GM12878 (cell line): Measurements from ENCODE around the gene PPARA. TPM values are rescaled to one million over a fixed set of nuclear protein-coding genes. Genes with fewer than 3 reads are reported as not detected.

Experiments
- ATAC-seq: fragments of 200-7000 bp; cut with Tn5 transposase; 3 replicates; pipeline ENCODE4 v1.9.1; 2020; ENCODE audit warnings: mild to moderate bottlenecking, moderate library complexity
- BruUV-seq: library from RNA; stranded (reverse); fragments of 400-500 nt; replicated peaks from 2 replicates; lab custom pipeline; 2021; lab: Mats Ljungman, UMichigan
- CTCF ChIA-PET: fragments of 300-600 bp; sonication (Branson Sonifier 250); formaldehyde crosslinking; extraction: SDS; loops from one replicate; lab custom pipeline; 2021; ENCODE audit warnings: inconsistent platforms; lab: Yijun Ruan, JAX
- POLR2A ChIA-PET: fragments of 350-600 bp; formaldehyde crosslinking; extraction: SDS; loops from one replicate; lab custom pipeline; 2021; ENCODE audit warnings: inconsistent platforms; lab: Charles Lee
- RAD21 ChIA-PET: fragments of 300-600 bp; sonication (Branson Sonifier 250); formaldehyde crosslinking; loops from one replicate; lab custom pipeline; 2023; ENCODE audit warnings: antibody characterized with exemption; ENCODE audit not compliant: unreplicated experiment; lab: Charles Lee
- SMC1A ChIA-PET: fragments of 300-600 bp; sonication (Branson Sonifier 250); formaldehyde crosslinking; loops from one replicate; lab custom pipeline; 2023; ENCODE audit not compliant: unreplicated experiment, uncharacterized antibody; lab: Charles Lee
- DNase-seq: peaks from one replicate; pipeline ENCODE4 v3.0.0-alpha.2; 2011; ENCODE audit warnings: low read depth, low spot score
- FAIRE-seq: peaks from 3 replicates; lab custom pipeline; 2011; peaks lifted over from hg19 to GRCh38; lab: Jason Lieb, UNC
- H2AFZ ChIP-seq: 2 replicates; pipeline ENCODE4 v1.6.0; 2011; ENCODE audit warnings: low read depth, low read length, control low read depth; ENCODE audit not compliant: control insufficient read depth
- H3K27ac ChIP-seq: 2 replicates; pipeline ENCODE4 v1.5.1; 2011; ENCODE audit warnings: control low read depth; ENCODE audit not compliant: control insufficient read depth, insufficient read depth
- H3K27me3 ChIP-seq, 2 experiments: replicated peaks in 1 of 2; 2 replicates each; pipeline versions ENCODE4 v1.6.0 to v1.6.1; 2011; ENCODE audit warnings: low read length in 1 of 2; ENCODE audit not compliant: control insufficient read depth in 2 of 2, insufficient read depth in 2 of 2
- H3K36me3 ChIP-seq, 2 experiments: 2 replicates each; pipeline ENCODE4 v1.5.1; 2011; ENCODE audit warnings: low read length in 1 of 2; ENCODE audit not compliant: control insufficient read depth in 2 of 2, insufficient read depth in 2 of 2
- H3K4me1 ChIP-seq: 2 replicates; pipeline ENCODE4 v1.6.1; 2011; ENCODE audit warnings: mild to moderate bottlenecking, low read length, moderate library complexity, mixed read lengths; ENCODE audit not compliant: control insufficient read depth, insufficient read depth
- H3K4me2 ChIP-seq: 2 replicates; pipeline ENCODE4 v1.6.0; 2011; ENCODE audit warnings: control low read depth; ENCODE audit not compliant: control insufficient read depth, insufficient read depth
- H3K4me3 ChIP-seq: fragments of 200-600 bp; sonication (generic); 2 replicates; pipeline ENCODE4 v1.5.1; 2016
- H3K79me2 ChIP-seq: 2 replicates; pipeline ENCODE4 v1.6.0; 2011; ENCODE audit warnings: low read length; ENCODE audit not compliant: control insufficient read depth, insufficient read depth
- H3K9ac ChIP-seq: 2 replicates; pipeline ENCODE4 v1.8.0; 2011; ENCODE audit warnings: low read length, control low read depth, mixed read lengths; ENCODE audit not compliant: control insufficient read depth, insufficient read depth
- H3K9me3 ChIP-seq: replicated peaks from 3 replicates; pipeline ENCODE4 v1.5.1; 2011; ENCODE audit warnings: mild to moderate bottlenecking, low read length; ENCODE audit not compliant: control insufficient read depth, insufficient read depth
- H4K20me1 ChIP-seq: 2 replicates; pipeline ENCODE4 v1.6.0; 2011; ENCODE audit not compliant: control insufficient read depth, insufficient read depth
- EP300 ChIP-seq, 2 experiments: fragments of 150-350 bp in 1 of 2; IDR thresholded peaks; 2 replicates each; pipeline ENCODE4 v1.6.1; 2011 to 2012; ENCODE audit warnings: low read depth in 2 of 2, low read length in 2 of 2, borderline replicate concordance in 1 of 2, improper control_type of control experiment in 1 of 2, inconsistent platforms in 1 of 2; ENCODE audit not compliant: control insufficient read depth in 1 of 2
- EZH2 ChIP-seq: IDR thresholded peaks from 2 replicates; pipeline ENCODE4 v1.6.1; 2012; ENCODE audit warnings: low read depth, mild to moderate bottlenecking, control low read depth, inconsistent platforms, low read length, borderline replicate concordance; ENCODE audit not compliant: control insufficient read depth
- FOXM1 ChIP-seq: IDR thresholded peaks from 2 replicates; pipeline ENCODE4 v1.6.1; 2012; ENCODE audit warnings: low read depth, mild to moderate bottlenecking, inconsistent platforms, low read length, moderate library complexity
- IKZF1 ChIP-seq: fragments of 450-650 bp; conservative IDR thresholded peaks from 2 replicates; pipeline ENCODE4 v1.6.1; 2017; ENCODE audit warnings: antibody characterized with exemption, mild to moderate bottlenecking
- JUNB ChIP-seq: IDR thresholded peaks from 2 replicates; pipeline ENCODE4 v1.6.1; 2016; ENCODE audit warnings: antibody characterized with exemption, mild to moderate bottlenecking
- KLF5 ChIP-seq: fragments of 450-650 bp; IDR thresholded peaks from 2 replicates; pipeline ENCODE4 v1.6.1; 2014; ENCODE audit warnings: mild to moderate bottlenecking; ENCODE audit not compliant: partially characterized antibody
- MTA2 ChIP-seq: fragments of 450-650 bp; IDR thresholded peaks from 2 replicates; pipeline ENCODE4 v1.6.1; 2016; ENCODE audit warnings: low read depth, mild to moderate bottlenecking, moderate library complexity
- MXI1 ChIP-seq: fragments of 150-350 bp; IDR thresholded peaks from 2 replicates; pipeline ENCODE4 v1.6.1; 2011; ENCODE audit warnings: low read depth, mild to moderate bottlenecking, inconsistent platforms, low read length, improper control_type of control experiment
- MYC ChIP-seq: IDR thresholded peaks from 2 replicates; pipeline ENCODE4 v1.6.1; 2011; ENCODE audit warnings: mild to moderate bottlenecking, low read length, moderate library complexity, inconsistent platforms; ENCODE audit not compliant: insufficient read depth, insufficient replicate concordance, insufficient read length, severe bottlenecking
- NR2C1 ChIP-seq: fragments of 450-650 bp; IDR thresholded peaks from 2 replicates; pipeline ENCODE4 v1.6.1; 2017; ENCODE audit warnings: antibody characterized with exemption, mild to moderate bottlenecking, moderate library complexity
- RBBP5 ChIP-seq: fragments of 200-600 bp; sonication (generic); conservative IDR thresholded peaks from 2 replicates; pipeline ENCODE4 v1.6.1; 2016
- RCOR1 ChIP-seq: conservative IDR thresholded peaks from 2 replicates; pipeline ENCODE4 v1.6.1; 2012; ENCODE audit warnings: low read depth, low read length, improper control_type of control experiment
- RFX5 ChIP-seq: IDR thresholded peaks from 2 replicates; pipeline ENCODE4 v1.6.1; 2011; ENCODE audit warnings: low read depth, low read length, improper control_type of control experiment
- SMARCA5 ChIP-seq: fragments of 450-650 bp; IDR thresholded peaks from 2 replicates; pipeline ENCODE4 v1.6.1; 2017; ENCODE audit warnings: mild to moderate bottlenecking
- USF2 ChIP-seq: IDR thresholded peaks from 2 replicates; pipeline ENCODE4 v1.6.1; 2011; ENCODE audit warnings: low read depth, low read length, improper control_type of control experiment, borderline replicate concordance
- ZBTB33 ChIP-seq: fragments of 450-650 bp; IDR thresholded peaks from 2 replicates; pipeline ENCODE4 v1.6.1; 2017; ENCODE audit warnings: mild to moderate bottlenecking
- WGBS: methylation state at CpG from one replicate; pipeline ENCODE4 v1.1.6; 2016; ENCODE audit warnings: low lambda C conversion rate; ENCODE audit not compliant: insufficient replicate concordance, insufficient coverage; ENCODE audit errors: missing lambda C conversion rate; 5-methylcytosine and 5-hydroxymethylcytosine counted together
- in situ Hi-C: fragments of 300-500 bp; cut with MboI; formaldehyde crosslinking; loops from 9 replicates; pipeline ENCODE4 v1.14.3; 2018; ENCODE audit warnings: mixed read lengths
- intact Hi-C: fragments of 100-400 bp; cut with micrococcal nuclease; formaldehyde crosslinking; loops from one replicate; pipeline ENCODE4 v1.14.2; 2022; ENCODE audit not compliant: unreplicated experiment
- polyA plus RNA-seq, 11 experiments: library from polyadenylated mRNA; depleted of rRNA in 4 of 11; unstranded in 6 of 11; stranded (reverse) in 5 of 11; fragments of >200 nt; fragmentation: Nextera tagmentation in 4 of 11; fragmentation: Illumina TruSeq in 1 of 11; extraction: Ambion mirVana in 4 of 11; extraction: Trizol in 1 of 11; gene quantifications; 1 replicate in 1 of 11; 2 replicates in 10 of 11; pipeline versions ENCODE4 v1.2.1 to v1.2.3, GENCODE V29; 2011 to 2016; ENCODE audit warnings: inconsistent platforms in 2 of 11, missing spikeins in 2 of 11, low read depth in 1 of 11
- total RNA-seq, 4 experiments: library from RNA; depleted of rRNA in 3 of 4; stranded (reverse); fragments of >200 nt in 3 of 4; fragmentation: Illumina TruSeq in 1 of 4; extraction: Trizol in 1 of 4; gene quantifications; 2 replicates each; pipeline versions ENCODE4 v1.2.1 to v1.2.3, GENCODE V29; 2013 to 2021
- TF ChIP-seq, protein P1 (sequence below): IDR thresholded peaks from 2 replicates; pipeline ENCODE4 v1.6.1; 2011; ENCODE audit warnings: mild to moderate bottlenecking, low read depth, low read length, moderate library complexity; ENCODE audit not compliant: insufficient replicate concordance
- TF ChIP-seq, protein P2 (sequence below): fragments of 450-650 bp; IDR thresholded peaks from 2 replicates; pipeline ENCODE4 v1.6.1; 2017; ENCODE audit warnings: antibody characterized with exemption, mild to moderate bottlenecking, moderate library complexity

Gene PPARA
- total and polyA plus RNA-seq, 10 of the 15 experiments (the other 5 are each of a cell fraction or from before 2014, with no cell fraction given): 0.72 to 10.4 (median 4.6) TPM

DNA sequence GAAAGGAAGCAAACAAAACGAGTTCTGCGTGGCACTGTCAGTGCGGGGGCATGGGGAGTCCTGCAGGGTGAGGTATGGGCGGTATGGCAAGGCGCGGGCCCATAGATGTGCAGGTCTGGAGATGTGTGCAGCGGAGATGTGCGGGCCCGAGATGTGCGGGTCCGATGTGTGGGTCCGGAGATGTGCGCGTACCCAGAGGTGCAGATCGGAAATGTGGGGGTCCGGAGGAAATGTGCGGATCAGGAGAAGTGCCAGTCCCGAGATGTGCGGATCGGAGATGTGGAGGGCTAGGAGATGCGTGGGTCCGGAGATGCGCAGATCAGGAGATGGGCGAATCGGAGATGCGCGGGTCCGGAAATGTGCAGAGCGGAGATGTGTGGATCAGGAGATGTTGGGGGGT lies 63.8 kb downstream of the PPARA start:
- H3K4me1 ChIP-seq: no peaks in the 10 kb centered on the region
- CTCF ChIA-PET: no interaction called here

More for the DNA sequence above, 63.8 kb downstream of the PPARA start:
- FAIRE-seq (no peak), DNase-seq (no peak), ATAC-seq (no peak)
- no peak overlapping the region for H2AFZ ChIP-seq
- H3K79me2 ChIP-seq: no peaks in the 10 kb centered on the region
- ChIA-PET RAD21 (no interaction called here), SMC1A (no interaction called here)
- peaks cover 2% of the 10 kb centered on the region; the same call in 1 of the 3 replicates for H3K9me3 ChIP-seq
- H3K4me3 ChIP-seq: no peak overlapping the region
- no TSS peak for BruUV-seq
- no peak overlapping the region for H3K27ac ChIP-seq
- H3K9ac ChIP-seq: no peak overlapping the region
- H3K36me3 ChIP-seq: peaks cover 0 to 9% of the 10 kb centered on the region in 2 experiments; a peak in 2 of 4 replicates
- TF ChIP-seq RFX5: no peak
- no peak for TF ChIP-seq IKZF1
- TF ChIP-seq MTA2: no peak
- TF ChIP-seq JUNB: no peak
- TF ChIP-seq FOXM1: no peak
- no peak for TF ChIP-seq SMARCA5
- no peak for TF ChIP-seq NR2C1
- no peak for TF ChIP-seq ZBTB33
- TF ChIP-seq, protein P1, sequence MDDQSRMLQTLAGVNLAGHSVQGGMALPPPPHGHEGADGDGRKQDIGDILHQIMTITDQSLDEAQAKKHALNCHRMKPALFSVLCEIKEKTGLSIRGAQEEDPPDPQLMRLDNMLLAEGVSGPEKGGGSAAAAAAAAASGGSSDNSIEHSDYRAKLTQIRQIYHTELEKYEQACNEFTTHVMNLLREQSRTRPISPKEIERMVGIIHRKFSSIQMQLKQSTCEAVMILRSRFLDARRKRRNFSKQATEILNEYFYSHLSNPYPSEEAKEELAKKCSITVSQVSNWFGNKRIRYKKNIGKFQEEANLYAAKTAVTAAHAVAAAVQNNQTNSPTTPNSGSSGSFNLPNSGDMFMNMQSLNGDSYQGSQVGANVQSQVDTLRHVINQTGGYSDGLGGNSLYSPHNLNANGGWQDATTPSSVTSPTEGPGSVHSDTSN: no peak
- TF ChIP-seq MYC: no peak
- TF ChIP-seq USF2: no peak
- no peak for TF ChIP-seq MXI1
- TF ChIP-seq EP300 (IDR thresholded peaks at IDR 0.05; ENCODE audit: borderline replicate concordance in 1 of 2, control insufficient read depth in 1 of 2, low read depth in 2 of 2, low read length in 2 of 2): no peak
- no peak for TF ChIP-seq RBBP5
- TF ChIP-seq, protein P2, sequence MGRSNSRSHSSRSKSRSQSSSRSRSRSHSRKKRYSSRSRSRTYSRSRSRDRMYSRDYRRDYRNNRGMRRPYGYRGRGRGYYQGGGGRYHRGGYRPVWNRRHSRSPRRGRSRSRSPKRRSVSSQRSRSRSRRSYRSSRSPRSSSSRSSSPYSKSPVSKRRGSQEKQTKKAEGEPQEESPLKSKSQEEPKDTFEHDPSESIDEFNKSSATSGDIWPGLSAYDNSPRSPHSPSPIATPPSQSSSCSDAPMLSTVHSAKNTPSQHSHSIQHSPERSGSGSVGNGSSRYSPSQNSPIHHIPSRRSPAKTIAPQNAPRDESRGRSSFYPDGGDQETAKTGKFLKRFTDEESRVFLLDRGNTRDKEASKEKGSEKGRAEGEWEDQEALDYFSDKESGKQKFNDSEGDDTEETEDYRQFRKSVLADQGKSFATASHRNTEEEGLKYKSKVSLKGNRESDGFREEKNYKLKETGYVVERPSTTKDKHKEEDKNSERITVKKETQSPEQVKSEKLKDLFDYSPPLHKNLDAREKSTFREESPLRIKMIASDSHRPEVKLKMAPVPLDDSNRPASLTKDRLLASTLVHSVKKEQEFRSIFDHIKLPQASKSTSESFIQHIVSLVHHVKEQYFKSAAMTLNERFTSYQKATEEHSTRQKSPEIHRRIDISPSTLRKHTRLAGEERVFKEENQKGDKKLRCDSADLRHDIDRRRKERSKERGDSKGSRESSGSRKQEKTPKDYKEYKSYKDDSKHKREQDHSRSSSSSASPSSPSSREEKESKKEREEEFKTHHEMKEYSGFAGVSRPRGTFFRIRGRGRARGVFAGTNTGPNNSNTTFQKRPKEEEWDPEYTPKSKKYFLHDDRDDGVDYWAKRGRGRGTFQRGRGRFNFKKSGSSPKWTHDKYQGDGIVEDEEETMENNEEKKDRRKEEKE: no peak
- TF ChIP-seq EZH2: no peak
- TF ChIP-seq KLF5: no peak
- no peak for TF ChIP-seq RCOR1
- TF ChIP-seq, all 136 proteins: peak for 0
- intact Hi-C loops (no loop called here), in situ Hi-C loops (no loop called here)
- Histone ChIP-seq H4K20me1 (no peaks in the 10 kb centered on the region), H3K27me3 (no peaks in the 10 kb centered on the region), H3K4me2 (no peak overlapping the region)
- 97% methylated on average over 29 of the region's 29 CpGs for WGBS
- POLR2A ChIA-PET: no interaction called here
